Stimulated activated CD8-positive, alpha-beta memory T cell treated with anti-CD3 and anti-CD28 coated beads, Interleukin-7, amount 100 ng/mL, for 4 hours (primary cell): ENCODE results near the gene IGF2.

ENCODE experiments used
- DNase-seq, 2 donors: peaks; one replicate each; pipeline ENCODE4 v3.0.0-alpha.2; 2020; ENCODE audit warnings: low read depth in 2 of 2

Gene IGF2

DNA sequence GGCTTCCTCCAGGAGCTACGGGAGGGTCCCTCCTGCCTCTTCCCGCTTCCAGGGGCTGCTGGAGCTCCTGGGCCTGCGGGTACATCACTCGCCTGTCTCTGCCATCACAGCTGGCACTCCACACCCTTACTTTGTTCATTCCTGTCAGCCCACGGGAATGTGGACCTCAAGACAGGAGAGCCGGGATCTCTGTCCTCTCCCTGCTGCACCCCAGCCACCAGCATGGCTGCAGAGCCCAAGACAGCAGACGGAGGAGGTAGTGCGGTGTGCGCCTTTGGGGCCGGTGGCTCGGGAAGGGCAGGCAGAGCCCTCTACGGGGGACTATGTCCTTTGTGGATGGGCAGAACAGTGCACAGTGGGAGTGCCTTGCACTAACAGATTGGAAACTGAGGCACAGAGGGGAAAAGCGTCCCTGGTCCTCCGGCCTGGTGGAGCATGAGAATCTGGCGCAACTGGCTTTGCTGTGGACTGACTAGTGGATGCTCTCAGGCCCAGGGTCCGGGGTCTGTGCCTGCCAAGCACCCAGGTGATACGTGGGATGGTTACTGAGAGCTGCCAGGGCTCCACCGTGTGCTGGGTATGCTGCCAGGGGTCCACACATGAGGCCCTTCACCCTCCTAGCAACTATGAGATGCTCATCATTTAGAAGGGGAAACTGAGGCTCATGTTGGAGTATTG is 47.3 kb downstream of the IGF2 start:
- DNase-seq, result no peak

GRCh38 chr11:2091112-2091746 is 48.0 kb downstream of the IGF2 start:
- DNase-seq, result no peak

DNA sequence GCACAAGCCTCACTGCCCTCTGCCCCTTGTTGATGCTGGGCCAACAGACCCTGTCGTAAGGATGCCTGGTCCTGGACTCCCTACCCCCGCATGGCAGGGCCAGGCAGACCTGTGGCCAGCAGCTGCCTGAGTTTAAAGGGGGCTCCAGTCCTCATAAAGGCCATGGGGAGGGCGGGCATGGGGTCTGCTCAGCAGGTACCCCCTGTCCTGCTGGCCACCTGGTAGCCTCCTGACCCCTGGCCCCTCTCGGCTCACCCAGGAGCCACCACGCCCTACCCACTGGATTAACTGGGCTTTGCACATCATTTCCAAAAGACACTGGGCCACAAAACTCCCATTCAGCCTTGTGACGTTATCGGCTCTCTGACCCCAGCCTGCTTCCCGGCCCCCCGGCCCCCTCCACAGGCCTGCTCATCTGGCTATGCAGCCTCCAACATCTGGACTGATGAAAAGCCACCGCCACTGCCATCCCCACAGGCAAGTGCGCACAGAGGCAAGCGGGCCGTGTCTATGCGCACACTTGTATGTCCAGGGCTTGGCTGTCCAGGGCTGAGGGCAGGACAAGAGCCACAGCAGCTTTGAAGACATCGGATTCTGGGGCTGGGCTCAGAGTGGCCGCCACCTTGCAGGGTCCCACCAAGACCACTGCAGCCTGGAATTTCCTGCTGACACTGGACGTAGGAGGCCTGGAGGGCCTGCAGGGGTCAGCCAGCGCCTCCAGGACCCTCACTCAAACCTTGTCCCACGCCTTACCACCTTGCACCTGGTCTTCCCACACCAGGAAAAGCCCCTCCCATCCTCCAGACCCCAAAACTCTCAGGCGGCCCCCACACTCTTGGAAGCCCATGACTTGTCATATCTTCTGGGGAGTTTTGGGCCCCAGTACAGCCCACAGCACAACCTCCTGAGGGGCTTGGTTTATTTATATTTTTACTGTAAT is 48.7 kb downstream of the IGF2 start:
- no peak for DNase-seq

- DNase-seq, result no peak
Observed at GRCh38 chr11:2089536-2090165, 49.5 kb downstream of the IGF2 start.

GRCh38 chr11:2088746-2089535 is 50.2 kb downstream of the IGF2 start:
- DNase-seq, result no peak

- DNase-seq, result no peak
Observed at GRCh38 chr11:2088284-2088683, 50.9 kb downstream of the IGF2 start.

DNA sequence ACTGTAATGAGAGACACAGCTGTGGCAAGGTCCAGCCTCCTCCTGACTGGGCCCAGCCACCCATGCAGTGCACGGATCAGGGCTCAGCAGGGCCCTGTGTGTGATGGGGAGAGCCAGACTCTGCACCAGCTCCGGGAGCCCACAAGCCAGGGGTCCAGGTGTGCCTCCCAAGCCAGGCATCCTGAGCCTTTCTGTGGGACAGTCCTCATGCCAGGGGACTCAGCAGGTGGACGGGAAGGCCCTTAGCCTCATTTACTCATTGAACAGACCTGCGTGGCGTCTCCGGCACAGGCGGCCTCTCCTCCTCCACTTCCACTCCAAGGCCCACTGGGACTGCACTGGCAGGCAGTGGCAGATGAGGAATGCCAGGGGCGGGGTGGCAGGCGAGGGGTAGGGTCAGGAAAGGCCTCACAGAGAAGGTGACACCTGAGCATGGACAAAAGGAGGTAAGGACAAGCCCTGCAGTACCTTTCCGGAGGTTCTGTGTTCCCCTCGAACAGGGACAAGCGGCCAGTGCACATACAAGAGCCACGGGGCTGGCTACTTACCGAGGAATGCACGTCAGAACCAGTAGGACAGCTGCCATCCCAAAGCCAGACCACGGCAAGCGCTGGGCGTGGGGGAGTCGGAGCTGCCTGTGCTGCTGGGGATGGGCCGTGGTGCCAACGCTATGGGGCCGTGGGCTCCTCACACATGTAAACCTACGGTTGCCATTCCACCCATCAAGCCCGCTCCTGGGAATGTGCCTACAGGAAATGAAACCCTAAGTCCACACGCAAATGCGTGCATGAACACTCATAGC is 52.7 kb downstream of the IGF2 start:
- DNase-seq, result no peak

- no peak for DNase-seq
Observed at GRCh38 chr11:2085251-2086066, 53.7 kb downstream of the IGF2 start.

- DNase-seq, result no peak
Observed at GRCh38 chr11:2084721-2085120, 54.5 kb downstream of the IGF2 start.
